Measurements from ENCODE around the gene COL15A1.

DNA sequence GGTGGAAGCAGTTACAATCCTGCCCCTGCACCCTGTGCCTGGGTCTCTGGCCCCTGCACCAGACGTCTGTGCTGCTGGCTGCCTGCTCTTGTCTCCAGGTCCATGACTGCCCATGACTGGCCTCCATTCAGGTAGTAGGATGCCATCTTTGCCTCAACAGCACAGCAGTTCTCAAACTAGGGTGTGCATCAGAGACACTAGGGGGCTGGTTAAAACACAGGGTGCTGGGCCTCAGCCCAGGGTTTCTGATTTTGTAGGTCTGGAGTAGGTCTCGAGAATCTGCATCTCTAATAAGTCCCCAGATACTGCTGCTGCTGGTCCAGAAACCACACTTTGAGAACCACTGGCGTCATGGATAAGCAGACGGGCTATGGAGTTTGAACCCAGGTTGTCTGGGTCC, 24.0 kb downstream of the COL15A1 start:
- TF ChIP-seq, protein P1, sequence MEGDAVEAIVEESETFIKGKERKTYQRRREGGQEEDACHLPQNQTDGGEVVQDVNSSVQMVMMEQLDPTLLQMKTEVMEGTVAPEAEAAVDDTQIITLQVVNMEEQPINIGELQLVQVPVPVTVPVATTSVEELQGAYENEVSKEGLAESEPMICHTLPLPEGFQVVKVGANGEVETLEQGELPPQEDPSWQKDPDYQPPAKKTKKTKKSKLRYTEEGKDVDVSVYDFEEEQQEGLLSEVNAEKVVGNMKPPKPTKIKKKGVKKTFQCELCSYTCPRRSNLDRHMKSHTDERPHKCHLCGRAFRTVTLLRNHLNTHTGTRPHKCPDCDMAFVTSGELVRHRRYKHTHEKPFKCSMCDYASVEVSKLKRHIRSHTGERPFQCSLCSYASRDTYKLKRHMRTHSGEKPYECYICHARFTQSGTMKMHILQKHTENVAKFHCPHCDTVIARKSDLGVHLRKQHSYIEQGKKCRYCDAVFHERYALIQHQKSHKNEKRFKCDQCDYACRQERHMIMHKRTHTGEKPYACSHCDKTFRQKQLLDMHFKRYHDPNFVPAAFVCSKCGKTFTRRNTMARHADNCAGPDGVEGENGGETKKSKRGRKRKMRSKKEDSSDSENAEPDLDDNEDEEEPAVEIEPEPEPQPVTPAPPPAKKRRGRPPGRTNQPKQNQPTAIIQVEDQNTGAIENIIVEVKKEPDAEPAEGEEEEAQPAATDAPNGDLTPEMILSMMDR (IDR thresholded peaks at IDR 0.05; ENCODE audit: insufficient read depth, low read length), result no peak
- TF ChIP-seq, protein P2, sequence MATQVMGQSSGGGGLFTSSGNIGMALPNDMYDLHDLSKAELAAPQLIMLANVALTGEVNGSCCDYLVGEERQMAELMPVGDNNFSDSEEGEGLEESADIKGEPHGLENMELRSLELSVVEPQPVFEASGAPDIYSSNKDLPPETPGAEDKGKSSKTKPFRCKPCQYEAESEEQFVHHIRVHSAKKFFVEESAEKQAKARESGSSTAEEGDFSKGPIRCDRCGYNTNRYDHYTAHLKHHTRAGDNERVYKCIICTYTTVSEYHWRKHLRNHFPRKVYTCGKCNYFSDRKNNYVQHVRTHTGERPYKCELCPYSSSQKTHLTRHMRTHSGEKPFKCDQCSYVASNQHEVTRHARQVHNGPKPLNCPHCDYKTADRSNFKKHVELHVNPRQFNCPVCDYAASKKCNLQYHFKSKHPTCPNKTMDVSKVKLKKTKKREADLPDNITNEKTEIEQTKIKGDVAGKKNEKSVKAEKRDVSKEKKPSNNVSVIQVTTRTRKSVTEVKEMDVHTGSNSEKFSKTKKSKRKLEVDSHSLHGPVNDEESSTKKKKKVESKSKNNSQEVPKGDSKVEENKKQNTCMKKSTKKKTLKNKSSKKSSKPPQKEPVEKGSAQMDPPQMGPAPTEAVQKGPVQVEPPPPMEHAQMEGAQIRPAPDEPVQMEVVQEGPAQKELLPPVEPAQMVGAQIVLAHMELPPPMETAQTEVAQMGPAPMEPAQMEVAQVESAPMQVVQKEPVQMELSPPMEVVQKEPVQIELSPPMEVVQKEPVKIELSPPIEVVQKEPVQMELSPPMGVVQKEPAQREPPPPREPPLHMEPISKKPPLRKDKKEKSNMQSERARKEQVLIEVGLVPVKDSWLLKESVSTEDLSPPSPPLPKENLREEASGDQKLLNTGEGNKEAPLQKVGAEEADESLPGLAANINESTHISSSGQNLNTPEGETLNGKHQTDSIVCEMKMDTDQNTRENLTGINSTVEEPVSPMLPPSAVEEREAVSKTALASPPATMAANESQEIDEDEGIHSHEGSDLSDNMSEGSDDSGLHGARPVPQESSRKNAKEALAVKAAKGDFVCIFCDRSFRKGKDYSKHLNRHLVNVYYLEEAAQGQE (IDR thresholded peaks at IDR 0.05; ENCODE audit: insufficient replicate concordance, low read depth), result no peak
- TF ChIP-seq GABPA (IDR thresholded peaks at IDR 0.05; ENCODE audit: low read depth) (no peak), POLR2AphosphoS5 (IDR thresholded peaks at IDR 0.05; ENCODE audit: low read depth) (no peak)
